ENCODE results near the gene ANKRD13B. TPM values are rescaled to one million over a fixed set of nuclear protein-coding genes. Genes with fewer than 3 reads are reported as not detected.
A peak's percentile ranks its signal among the peaks of the same experiment; 100 is the strongest.

The ANKRD13B gene
- total RNA-seq, 1 experiment from 2014 or later = 15.8 TPM

DNA sequence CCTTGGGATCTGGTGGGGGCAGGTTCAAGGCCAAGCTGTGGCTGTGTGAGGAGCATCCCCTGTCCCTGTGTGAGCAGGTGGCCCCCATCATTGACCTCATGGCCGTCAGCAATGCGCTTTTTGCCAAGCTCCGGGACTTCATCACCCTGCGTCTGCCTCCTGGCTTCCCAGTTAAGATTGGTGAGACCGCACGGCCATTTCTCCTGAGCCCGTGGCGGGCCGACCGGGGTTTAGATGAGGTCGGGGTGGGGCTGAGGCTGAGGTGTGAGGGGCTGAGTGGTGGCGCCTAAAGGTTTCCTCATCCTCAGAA, 19.1 kb downstream of the ANKRD13B start:
- no peak for DNase-seq (ENCODE audit: low read depth)
- in situ Hi-C loops (cut with HindIII; ENCODE audit: low pct_unique_long_range_greater_than_20kb, low sequenced_read_pairs) = no loop called here

DNA sequence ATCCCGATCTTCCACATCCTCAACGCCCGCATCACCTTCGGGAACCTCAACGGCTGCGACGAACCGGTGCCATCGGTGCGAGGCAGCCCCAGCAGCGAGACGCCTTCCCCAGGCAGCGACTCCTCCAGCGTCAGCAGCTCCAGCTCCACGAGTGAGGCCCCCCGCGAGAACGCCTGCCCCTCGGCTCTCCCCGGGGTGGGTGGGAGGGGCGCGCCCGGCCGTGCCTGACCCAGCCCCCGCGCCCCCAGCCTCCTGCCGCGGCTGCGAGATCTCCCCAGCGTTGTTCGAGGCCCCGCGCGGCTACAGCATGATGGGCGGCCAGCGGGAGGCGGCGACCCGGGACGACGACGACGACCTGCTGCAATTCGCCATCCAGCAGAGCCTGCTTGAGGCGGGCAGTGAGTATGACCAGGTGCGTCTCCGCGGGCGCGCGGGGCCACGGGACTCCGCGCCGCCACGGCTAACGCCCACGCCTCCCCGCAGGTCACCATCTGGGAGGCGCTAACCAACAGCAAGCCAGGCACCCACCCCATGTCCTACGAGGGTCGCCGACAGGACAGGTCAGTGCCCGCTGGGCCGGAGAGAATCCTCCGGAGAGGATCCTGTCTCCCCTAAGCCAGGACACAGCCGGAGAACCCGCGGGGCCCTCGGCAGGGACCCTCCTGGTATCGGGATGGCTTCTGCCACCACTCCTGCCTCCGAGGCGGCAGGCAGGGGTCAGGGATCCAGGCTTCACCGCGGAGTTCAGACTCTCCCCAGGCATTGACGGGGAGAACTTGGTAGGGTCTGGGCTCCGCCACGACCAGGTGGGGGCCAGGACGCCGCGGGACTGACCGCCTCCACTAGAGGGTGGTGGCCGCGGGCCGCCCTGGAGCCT, 19.7 kb downstream of the ANKRD13B start:
- no peak for DNase-seq (ENCODE audit: low read depth)
- in situ Hi-C loops (cut with HindIII; ENCODE audit: low pct_unique_long_range_greater_than_20kb, low sequenced_read_pairs) = no loop called here

DNA sequence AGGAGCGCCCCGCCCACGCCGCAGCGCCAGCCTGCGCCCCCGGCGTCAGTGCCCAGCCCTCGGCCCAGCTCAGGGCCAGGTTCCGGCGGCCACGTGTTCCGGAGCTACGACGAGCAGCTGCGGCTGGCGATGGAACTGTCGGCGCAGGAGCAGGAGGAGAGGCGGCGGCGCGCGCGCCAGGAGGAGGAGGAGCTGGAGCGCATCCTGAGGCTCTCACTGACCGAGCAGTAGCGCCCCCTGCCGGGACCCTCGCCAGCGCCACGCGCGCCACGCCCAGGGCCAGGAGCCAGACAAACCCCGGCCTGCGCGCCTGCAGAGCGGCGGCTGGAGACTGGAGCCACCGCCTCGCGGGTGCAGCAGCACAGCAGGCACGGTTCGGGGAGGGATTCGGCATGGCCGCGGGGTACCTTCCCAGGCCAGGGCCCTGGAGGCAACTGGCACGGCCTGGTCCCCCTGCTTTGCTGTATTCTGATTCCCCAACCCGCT, 20.5 kb downstream of the ANKRD13B start:
- in situ Hi-C loops (cut with HindIII; ENCODE audit: low pct_unique_long_range_greater_than_20kb, low sequenced_read_pairs) = no loop called here
- peak; percentile 34 for DNase-seq (ENCODE audit: low read depth)

DNA sequence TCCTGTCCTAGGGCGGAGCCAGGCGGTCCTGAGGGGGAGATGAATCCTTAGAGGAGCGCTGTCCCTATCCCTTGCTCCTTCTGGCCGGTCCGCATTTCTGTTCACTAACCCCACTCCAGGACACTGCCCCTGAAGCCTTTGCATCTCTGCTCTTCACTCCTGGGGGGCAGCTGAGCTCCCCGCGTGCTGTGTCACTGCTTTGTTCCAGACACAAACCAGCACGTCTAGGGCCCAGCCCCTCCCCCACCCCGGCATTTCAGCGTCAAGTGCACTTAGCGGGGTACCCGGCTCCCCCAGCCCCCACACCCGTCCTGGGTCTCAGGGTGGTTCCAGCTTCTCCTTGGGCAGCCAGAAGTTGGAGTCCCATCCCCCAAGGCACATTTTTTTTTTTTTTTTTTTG, 20.9 kb downstream of the ANKRD13B start:
- no peak for DNase-seq (ENCODE audit: low read depth)
- in situ Hi-C loops (cut with HindIII; ENCODE audit: low pct_unique_long_range_greater_than_20kb, low sequenced_read_pairs) = no loop called here

DNA sequence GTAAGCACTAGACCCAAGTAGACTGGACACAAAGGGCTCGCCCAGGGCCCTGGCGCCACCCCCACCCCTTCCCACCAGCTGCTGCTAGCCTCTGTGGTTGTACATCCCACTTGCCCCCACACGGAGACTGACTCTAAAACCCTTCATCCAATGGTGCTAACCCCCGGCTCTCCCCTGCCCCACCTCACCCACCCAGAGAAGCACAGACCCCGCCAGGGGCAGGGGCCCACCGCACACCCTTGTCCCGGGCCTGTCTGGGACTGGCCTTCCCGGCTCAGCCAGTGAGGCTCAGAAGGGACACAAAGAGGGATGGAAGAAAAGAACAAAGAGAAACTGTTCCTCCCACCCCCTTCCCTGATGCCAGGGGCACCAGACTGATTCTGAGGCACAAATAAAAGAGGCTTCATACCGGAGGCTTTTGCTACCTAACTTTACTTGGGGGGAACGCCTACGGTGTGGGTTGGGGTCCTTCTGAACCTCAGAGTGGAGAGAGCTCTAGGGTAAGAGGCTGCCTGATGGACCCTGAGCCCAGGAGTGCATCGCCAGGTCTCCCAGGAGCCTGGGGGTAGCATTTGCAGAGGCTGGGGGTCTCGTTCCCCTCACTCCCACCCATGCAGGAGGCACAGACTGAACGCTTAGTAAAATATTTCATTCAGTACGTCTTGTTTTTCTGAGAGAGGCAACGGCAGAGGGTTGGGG, 21.6 kb downstream of the ANKRD13B start:
- DNase-seq (ENCODE audit: low read depth) = no peak
- in situ Hi-C loops (cut with HindIII; ENCODE audit: low pct_unique_long_range_greater_than_20kb, low sequenced_read_pairs) = no loop called here

DNA sequence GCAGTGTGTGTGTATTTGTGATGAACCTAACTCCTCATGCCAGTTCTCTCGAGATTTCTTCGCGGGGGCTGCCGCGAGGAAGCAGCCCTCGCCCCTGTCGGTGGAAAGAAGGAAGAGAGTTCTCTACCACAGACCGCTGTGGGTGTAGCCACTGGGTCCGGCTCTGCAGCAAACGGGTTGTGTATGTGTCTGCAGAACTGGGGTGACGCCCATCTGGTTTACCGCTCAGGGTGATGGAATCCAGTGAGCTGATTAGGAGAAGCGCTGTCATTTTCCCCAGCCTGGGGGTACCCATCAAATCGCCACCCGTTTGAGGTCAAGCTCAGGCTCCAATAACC, 22.1 kb downstream of the ANKRD13B start:
- in situ Hi-C loops (cut with HindIII; ENCODE audit: low pct_unique_long_range_greater_than_20kb, low sequenced_read_pairs) = no loop called here
- no peak for DNase-seq (ENCODE audit: low read depth)

DNA sequence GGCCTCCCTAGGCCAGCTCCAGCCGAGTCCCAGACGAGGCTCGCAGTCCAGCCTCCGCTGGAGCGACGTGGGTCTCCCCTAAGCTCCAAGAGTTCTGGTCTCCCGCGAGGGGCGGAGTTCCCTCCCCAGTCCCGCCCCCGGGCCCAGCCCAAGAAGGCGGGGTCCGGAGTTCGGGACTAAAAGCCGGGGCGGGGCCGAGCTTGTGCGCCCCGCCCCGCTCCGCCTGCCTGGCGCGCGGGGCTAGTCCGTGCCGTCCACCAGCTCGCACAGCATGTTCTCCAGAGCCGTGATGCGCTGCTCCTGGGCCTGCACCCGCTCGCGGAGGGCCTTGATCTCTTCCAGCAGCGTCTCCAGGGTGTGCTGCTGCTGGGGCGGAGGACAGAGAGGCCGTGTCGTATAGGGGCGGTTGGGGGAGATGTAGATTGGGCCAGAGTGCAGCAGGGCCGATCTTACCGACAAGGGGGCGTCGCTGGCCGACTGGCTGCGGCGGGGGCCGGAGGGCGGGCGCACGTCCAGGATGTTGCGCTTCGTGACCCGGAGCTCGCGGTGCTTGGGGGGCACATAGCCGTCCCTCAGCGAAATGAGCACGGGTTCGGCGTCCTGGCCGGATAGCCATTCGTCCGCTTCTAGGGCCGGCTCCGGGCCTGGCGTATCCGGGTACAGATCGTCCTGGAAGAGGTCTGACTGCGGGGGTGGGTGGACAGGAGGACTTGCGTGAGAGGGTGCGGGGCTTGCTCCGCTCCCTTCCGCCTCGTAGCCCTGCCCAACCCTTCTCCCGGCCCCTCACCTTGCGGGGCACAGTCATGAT, 22.8 kb downstream of the ANKRD13B start:
- DNase-seq (ENCODE audit: low read depth) = peak; percentile 69
- in situ Hi-C loops (cut with HindIII; ENCODE audit: low pct_unique_long_range_greater_than_20kb, low sequenced_read_pairs) = no loop called here

DNA sequence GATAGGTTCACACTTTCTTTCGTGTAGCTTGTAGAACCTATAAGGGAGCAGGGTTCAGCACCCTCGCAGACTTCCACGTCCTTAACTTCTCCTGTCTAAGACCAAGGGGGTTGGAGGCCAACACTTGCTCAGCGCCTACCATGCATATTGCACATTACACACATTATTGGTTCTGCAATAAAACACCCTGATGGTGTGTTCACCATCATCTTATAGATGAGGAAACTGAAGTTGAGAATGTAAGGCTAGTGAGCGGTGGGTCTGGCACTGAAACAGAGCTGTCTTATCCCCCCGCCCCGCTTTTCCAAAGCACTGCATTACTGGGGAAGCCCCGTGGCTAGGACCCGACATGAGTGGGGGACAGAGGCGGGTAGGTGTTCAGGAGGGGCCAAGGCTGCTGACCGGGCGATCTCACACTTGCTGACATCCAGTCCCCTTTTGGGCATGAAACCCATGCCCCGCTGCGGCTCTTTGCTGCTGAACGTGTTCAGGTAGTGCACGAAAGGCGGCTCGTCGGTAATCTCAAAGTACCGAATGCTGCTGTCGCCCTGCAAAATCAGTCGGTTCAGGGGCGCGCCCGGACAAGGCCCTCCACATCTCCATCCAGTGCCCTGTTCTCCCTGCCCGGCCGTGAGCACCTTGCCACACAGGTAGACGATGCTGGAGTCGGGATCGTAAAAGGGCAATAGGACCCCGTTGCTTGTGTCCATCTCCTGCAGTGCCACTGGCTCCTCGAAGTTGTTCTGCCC, 23.5 kb downstream of the ANKRD13B start:
- DNase-seq (ENCODE audit: low read depth) = no peak
- in situ Hi-C loops (cut with HindIII; ENCODE audit: low pct_unique_long_range_greater_than_20kb, low sequenced_read_pairs) = no loop called here

DNA sequence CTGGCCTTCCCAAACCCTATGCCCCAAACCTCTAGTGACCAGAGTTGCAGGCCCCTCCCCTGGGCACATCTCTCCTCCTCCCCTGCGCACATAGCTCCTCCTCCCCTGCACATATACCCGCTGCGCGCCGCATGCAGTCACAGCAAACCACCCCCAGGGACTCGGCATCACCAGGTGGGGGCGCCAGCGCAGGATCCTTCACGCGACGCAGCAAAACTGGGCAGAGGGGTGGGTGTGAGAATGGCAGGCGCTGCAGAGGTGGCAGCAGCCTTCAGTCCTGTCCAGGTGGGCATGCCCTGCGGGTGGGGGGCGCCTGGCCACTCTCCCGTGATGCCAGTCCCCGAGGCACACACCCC, 24.2 kb downstream of the ANKRD13B start:
- in situ Hi-C loops (cut with HindIII; ENCODE audit: low pct_unique_long_range_greater_than_20kb, low sequenced_read_pairs) = no loop called here
- DNase-seq (ENCODE audit: low read depth) = no peak

DNA sequence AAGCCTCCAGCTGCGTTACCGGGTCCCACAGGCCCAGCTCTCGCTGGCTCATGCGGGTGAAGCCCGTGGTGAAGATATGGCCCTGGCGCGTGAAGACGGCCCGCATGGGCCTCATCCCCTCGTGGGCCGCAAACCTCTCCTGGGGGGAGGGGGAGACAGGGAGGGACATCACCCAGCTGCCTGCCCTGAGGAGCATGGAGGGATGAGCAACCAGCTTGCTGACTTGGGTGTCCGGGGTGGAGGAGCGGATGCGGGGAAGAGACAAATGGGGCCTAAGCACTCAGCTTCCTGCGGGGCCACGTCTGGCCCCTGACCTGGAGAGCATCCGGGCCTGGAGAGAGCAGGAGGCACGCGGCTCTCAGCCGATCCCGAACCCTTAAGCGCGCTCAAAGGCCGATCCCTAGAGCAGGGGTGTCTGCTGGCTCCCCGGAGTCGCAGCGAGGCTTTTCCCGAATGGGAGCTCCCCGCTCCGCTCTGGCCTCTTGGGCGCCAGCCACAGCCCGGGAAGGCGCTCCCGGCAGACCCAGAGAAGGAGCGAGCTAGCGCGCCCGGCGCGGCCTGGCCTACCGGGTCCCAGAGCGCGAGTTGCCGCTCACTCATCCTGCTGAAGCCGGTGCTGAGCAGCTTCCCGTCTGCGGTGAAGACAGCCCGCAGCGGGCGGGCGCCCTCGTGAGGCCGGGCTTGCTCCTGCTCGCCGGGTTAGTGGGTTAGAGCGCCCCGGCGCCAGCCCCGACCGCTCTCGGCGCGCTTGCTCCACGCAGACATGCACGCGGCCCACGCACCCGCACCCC, 24.7 kb downstream of the ANKRD13B start:
- DNase-seq (ENCODE audit: low read depth) = no peak
- in situ Hi-C loops (cut with HindIII; ENCODE audit: low pct_unique_long_range_greater_than_20kb, low sequenced_read_pairs) = no loop called here

DNA sequence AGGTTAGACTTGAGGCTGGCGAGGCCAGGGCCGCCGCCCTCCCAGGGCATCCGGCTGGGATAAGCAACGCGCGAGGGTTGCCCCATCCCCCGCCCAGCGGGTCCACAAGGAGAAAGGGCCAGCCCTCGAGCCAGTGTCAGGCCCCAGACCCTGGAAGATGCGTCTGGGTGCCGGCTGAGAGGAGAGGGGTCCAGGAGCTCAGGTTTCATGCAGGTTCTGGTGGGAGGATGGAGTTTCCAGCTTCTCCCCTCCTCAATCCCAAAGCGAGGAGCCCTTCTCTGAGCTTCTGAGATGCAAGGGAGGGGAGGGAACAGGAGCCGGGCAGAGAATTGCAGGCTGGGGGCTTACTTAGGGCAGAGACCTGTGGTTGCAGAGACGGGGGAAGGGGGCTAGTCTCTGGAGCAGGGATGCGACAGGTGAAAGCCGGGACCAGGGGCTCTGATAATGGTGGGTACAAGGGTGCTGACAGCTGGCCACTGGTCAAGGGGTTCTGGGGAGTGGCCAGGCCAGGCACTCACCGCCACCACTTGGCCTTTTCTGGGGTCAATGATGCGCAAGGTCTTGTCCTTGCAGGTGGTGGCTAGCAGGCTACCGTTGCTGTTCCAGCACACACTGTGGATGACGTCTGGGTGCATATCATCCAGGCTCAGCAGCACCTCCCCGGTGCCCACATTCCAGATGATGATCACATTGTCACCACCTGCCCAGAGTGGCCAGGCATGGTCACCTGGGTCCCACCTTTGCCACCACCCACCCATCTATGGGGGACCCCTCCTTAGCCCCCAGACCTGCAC, 25.5 kb downstream of the ANKRD13B start:
- in situ Hi-C loops (cut with HindIII; ENCODE audit: low pct_unique_long_range_greater_than_20kb, low sequenced_read_pairs) = no loop called here
- no peak for DNase-seq (ENCODE audit: low read depth)

DNA sequence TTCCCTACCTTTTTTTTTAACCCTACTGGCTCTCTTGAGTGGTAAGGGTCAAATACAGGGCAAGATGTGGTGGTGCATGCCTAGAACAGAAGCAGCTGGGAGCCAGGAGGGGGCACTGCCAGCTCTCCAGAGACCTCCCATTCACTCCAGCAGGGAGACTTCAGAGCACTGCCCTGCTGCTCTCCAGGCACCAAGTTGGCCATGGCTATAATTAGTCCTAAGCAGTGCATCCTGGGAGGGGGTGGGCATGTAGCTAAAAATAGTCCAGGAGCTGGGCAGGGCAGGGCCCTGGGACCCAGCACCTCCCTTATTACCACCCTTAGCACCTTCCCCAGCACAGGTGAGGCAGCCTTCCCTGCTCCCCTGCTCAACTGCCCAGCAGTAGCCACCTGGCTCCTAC, 26.3 kb downstream of the ANKRD13B start:
- peak; percentile 48 for DNase-seq (ENCODE audit: low read depth)
- in situ Hi-C loops (cut with HindIII; ENCODE audit: low pct_unique_long_range_greater_than_20kb, low sequenced_read_pairs) = no loop called here

DNA sequence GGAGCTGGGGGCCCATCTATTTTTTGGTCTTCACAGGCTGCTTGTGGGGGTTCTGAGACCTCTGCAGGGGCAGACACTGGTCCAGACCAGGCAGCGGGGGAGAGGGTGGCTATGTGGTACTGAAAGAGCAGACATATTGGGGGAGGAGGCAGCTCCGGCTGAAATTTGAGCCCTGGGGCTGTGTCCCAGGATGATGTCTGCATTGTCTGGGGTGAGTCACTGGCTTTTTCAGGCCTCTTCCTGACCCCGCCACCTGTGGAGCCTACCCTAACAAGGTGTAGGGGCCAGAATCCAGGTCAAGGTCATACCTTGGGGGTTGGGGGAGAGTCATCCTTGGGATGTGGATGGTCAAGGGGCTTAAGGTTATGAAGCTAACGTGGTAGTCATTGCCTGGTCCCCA, 27.3 kb downstream of the ANKRD13B start:
- peak; percentile 42 for DNase-seq (ENCODE audit: low read depth)

DNA sequence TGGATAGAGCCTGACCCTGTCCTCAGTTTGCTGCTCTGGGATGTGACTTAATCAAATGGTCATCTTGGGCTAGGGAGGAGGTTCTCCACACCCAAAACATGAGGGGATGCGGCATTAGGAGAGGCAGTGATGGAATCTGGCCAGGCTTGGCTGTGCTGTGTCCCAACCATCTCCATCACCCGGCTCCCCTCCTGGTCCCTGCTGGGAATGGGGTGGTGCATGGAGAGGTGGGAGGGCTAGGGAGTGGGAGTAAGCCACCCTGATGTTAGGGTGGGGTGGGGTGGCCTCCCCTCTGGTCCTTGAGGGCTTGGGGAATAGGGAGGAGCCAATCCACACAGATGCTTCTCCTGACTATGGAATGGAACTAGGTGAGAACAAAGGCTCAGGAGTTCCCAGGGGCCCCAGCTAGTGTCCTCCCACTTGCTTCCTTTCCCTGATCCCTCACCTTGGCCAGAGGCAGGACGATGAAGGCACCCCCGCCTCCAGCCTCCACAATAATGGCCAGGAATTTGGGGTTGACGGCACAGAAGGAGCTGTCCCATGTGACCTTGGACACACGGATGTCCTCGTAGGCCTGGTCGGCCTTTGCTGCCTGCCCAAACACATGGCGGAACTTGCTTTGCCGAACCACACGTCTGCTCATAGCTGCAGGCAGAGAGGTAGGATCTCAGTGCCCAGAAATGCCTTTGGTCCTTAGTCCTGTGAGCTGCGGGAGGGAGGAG, 28.0 kb downstream of the ANKRD13B start:
- DNase-seq (ENCODE audit: low read depth) = no peak

More for the DNA sequence above, 27.3 kb downstream of the ANKRD13B start:
- in situ Hi-C loops (cut with HindIII; ENCODE audit: low pct_unique_long_range_greater_than_20kb, low sequenced_read_pairs) = no loop called here

DNA sequence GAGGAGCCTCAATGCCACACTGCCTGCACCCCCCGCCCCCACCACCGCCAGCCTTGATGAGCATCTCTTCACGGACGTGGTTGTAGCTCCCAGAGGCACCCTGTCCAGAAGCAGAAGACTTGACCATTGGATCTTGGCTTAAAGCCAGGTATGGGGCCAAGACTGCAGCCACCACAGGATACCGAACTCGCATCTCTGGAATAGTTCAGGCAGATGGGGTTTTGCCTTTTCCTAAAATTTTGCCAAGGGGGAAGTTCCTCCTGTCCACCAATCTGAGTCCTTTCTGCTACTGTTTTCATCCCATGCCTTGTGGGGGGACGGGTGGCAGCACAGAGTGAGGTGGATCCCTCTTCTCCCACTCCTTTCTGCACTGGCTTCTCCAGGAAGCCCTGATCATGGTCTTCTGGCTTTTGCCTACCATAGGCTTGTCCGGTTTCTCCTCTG, 28.8 kb downstream of the ANKRD13B start:
- in situ Hi-C loops (cut with HindIII; ENCODE audit: low pct_unique_long_range_greater_than_20kb, low sequenced_read_pairs) = no loop called here
- no peak for DNase-seq (ENCODE audit: low read depth)

More for the DNA sequence above, 28.0 kb downstream of the ANKRD13B start:
- in situ Hi-C loops (cut with HindIII; ENCODE audit: low pct_unique_long_range_greater_than_20kb, low sequenced_read_pairs) = no loop called here
